NT2/D1 (cell line): ENCODE results near the gene REV3L.

ENCODE experiments used
- SUZ12 ChIP-seq: IDR thresholded peaks from 2 replicates; pipeline ENCODE4 v1.6.1; 2011; ENCODE audit not compliant: insufficient read length, insufficient read depth; ENCODE audit errors: extremely low read depth
- YY1 ChIP-seq: IDR thresholded peaks from 2 replicates; pipeline ENCODE4 v1.6.1; 2011; ENCODE audit not compliant: insufficient read length, insufficient read depth

GRCh38 chr6:111294374-111294967, 188.5 kb downstream of the REV3L start:
- TF ChIP-seq YY1 (no peak), SUZ12 (no peak)
